Activated CD8-positive, alpha-beta T cell treated with anti-CD3 and anti-CD28 coated beads for 36 hours (primary cell): ENCODE results near the gene TMEM242. TPM values are rescaled to one million over a fixed set of nuclear protein-coding genes. Genes with fewer than 3 reads are reported as not detected.

Experiments
- ATAC-seq: fragments of 200-7000 bp; cut with Tn5 transposase; one replicate; pipeline ENCODE4 v1.10.0; 2021; ENCODE audit warnings: mild to moderate bottlenecking, moderate library complexity
- CTCF ChIA-PET: fragments of 350-600 bp; sonication (Branson Sonifier 250); formaldehyde crosslinking; loops from one replicate; lab custom pipeline; 2021; ENCODE audit warnings: antibody characterized with exemption; lab: Charles Lee
- POLR2A ChIA-PET: fragments of 350-600 bp; sonication (Branson Sonifier 250); formaldehyde crosslinking; loops from one replicate; lab custom pipeline; 2021; ENCODE audit warnings: antibody characterized with exemption; lab: Charles Lee
- DNase-seq: peaks from one replicate; pipeline ENCODE4 v3.0.0-alpha.2; 2020
- H3K27ac Mint-ChIP-seq: one replicate; pipeline ENCODE4 v1.8.0; 2021; ENCODE audit warnings: mild to moderate bottlenecking, mixed read lengths
- H3K27me3 Mint-ChIP-seq: one replicate; pipeline ENCODE4 v1.8.0; 2021; ENCODE audit warnings: mixed read lengths
- H3K36me3 Mint-ChIP-seq: one replicate; pipeline ENCODE4 v1.8.0; 2021; ENCODE audit warnings: low read depth, mixed read lengths
- H3K4me1 Mint-ChIP-seq: one replicate; pipeline ENCODE4 v1.8.0; 2021; ENCODE audit warnings: low read depth, mixed read lengths
- H3K4me3 Mint-ChIP-seq: one replicate; pipeline ENCODE4 v1.8.0; 2021; ENCODE audit warnings: mild to moderate bottlenecking, moderate library complexity, mixed read lengths
- H3K9me3 Mint-ChIP-seq: one replicate; pipeline ENCODE4 v1.8.0; 2021; ENCODE audit warnings: mixed read lengths
- intact Hi-C: fragments of 100-400 bp; cut with micrococcal nuclease; formaldehyde crosslinking; loops from one replicate; pipeline ENCODE4 v1.10.0; 2022
- total RNA-seq, 2 experiments: library from RNA; stranded (reverse); gene quantifications; one replicate each; pipeline ENCODE4 v1.2.3, GENCODE V29; 2021
- TF ChIP-seq, protein P1 (sequence below): fragments of 200-600 bp; IDR thresholded peaks from one replicate; pipeline ENCODE4 v1.8.0; 2022; ENCODE audit warnings: antibody characterized with exemption, mild to moderate bottlenecking

TMEM242 gene
- total RNA-seq, 2 experiments from 2014 or later: 7.8 to 8.0 TPM

GRCh38 chr6:157281570-157281969, 41.7 kb downstream of the TMEM242 start:
- H3K27me3 Mint-ChIP-seq: no peaks in the 10 kb centered on the region
- no peaks in the 10 kb centered on the region for H3K36me3 Mint-ChIP-seq
- no peak overlapping the region for H3K4me3 Mint-ChIP-seq
- ATAC-seq (peak; percentile 30), DNase-seq (no peak)
- TF ChIP-seq, protein P1, sequence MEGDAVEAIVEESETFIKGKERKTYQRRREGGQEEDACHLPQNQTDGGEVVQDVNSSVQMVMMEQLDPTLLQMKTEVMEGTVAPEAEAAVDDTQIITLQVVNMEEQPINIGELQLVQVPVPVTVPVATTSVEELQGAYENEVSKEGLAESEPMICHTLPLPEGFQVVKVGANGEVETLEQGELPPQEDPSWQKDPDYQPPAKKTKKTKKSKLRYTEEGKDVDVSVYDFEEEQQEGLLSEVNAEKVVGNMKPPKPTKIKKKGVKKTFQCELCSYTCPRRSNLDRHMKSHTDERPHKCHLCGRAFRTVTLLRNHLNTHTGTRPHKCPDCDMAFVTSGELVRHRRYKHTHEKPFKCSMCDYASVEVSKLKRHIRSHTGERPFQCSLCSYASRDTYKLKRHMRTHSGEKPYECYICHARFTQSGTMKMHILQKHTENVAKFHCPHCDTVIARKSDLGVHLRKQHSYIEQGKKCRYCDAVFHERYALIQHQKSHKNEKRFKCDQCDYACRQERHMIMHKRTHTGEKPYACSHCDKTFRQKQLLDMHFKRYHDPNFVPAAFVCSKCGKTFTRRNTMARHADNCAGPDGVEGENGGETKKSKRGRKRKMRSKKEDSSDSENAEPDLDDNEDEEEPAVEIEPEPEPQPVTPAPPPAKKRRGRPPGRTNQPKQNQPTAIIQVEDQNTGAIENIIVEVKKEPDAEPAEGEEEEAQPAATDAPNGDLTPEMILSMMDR: no peak
- POLR2A ChIA-PET: no interaction called here
- CTCF ChIA-PET: interaction anchor here (1.0 kb wide), 1 partner anchor 8 kb away, joined by 3 read pairs; no protein-coding TSS in a partner anchor
- no peak overlapping the region for H3K27ac Mint-ChIP-seq
- H3K9me3 Mint-ChIP-seq: no peaks in the 10 kb centered on the region
- no peaks in the 10 kb centered on the region for H3K4me1 Mint-ChIP-seq
- intact Hi-C loops: no loop called here

DNA sequence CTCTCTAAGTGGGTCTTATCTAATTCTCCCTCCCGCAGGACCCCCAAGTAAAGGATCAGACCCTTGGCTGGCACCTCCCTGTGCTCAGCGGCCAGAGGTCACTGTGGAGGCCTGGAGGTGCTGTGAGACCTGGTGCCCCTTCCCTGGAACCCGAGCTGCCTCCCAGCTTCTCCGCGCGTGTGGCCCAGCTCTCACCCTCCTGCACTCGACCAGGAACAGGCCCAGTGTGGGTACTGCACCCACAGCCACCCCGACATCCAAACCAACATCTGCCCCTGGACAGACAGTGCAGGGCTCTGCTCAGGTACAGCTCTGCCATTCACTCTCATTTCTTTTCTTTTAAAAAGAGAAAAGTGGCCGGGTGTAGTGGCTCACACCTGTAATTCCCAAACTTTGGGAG, 42.4 kb downstream of the TMEM242 start:
- Mint-ChIP-seq H3K9me3 (no peaks in the 10 kb centered on the region), H3K27ac (no peak overlapping the region), H3K4me1 (no peaks in the 10 kb centered on the region), H3K4me3 (no peak overlapping the region), H3K36me3 (no peaks in the 10 kb centered on the region), H3K27me3 (no peaks in the 10 kb centered on the region)
- TF ChIP-seq, protein P1: no peak
- ATAC-seq: no peak
- no peak for DNase-seq
- POLR2A ChIA-PET: no interaction called here
- intact Hi-C loops: no loop called here
- CTCF ChIA-PET: no interaction called here

DNA sequence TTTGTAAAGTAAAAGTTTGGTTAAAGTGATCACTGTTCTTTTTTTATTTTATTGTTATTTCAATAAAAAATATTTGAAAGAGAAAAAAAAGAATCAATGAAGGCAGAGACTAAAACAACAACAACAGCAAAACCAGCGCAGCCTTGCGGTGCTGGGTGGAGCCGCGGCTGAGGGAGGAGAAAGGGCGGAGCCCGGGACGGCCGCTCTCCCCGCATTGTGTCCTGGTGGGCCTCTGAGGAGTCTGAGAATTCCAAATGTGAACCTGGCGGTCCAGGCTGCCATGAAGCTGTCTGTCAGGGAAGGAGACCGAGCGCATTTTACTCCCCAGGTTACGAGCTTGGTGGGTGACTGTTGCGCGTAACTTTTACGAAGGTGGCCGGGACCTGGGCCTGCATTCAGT, 43.2 kb downstream of the TMEM242 start:
- H3K9me3 Mint-ChIP-seq: no peaks in the 10 kb centered on the region
- no peak overlapping the region for H3K27ac Mint-ChIP-seq
- CTCF ChIA-PET: no interaction called here
- intact Hi-C loops: no loop called here
- H3K36me3 Mint-ChIP-seq: no peaks in the 10 kb centered on the region
- TF ChIP-seq, protein P1: no peak
- H3K4me1 Mint-ChIP-seq: no peaks in the 10 kb centered on the region
- DNase-seq (no peak), ATAC-seq (no peak)
- POLR2A ChIA-PET: no interaction called here
- no peak overlapping the region for H3K4me3 Mint-ChIP-seq
- H3K27me3 Mint-ChIP-seq: no peaks in the 10 kb centered on the region

DNA sequence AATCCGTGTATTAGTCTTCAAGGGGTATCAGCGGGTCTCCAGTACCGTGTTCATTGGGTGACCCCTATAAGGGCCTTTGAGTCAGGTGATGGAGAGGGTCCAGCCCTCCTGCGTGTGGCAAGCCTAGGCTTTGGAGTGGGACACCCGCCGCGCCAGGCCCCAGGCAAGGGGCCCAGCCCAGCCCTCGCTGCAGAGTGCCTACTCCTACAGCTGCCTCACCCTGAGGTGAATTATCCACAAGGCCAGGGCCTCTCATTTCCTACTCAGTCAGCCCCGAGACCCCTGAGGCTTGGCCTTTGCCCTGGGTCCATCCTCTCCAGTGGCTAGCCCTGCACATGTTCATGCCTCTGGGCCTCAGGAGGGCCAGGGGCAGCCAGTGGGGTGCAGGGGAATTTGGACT, 45.1 kb downstream of the TMEM242 start:
- TF ChIP-seq, protein P1: no peak
- ChIA-PET CTCF (interaction anchor here (0.9 to 1.6 kb wide), 3 partner anchors 8 to 94 kb away, joined by 3 to 5 read pairs (median 4); no protein-coding TSS in a partner anchor), POLR2A (no interaction called here)
- Mint-ChIP-seq H3K27ac (no peak overlapping the region), H3K4me3 (no peak overlapping the region), H3K9me3 (no peaks in the 10 kb centered on the region), H3K36me3 (no peaks in the 10 kb centered on the region), H3K4me1 (peaks cover 6% of the 10 kb centered on the region), H3K27me3 (no peaks in the 10 kb centered on the region)
- no peak for ATAC-seq
- no peak for DNase-seq
- intact Hi-C loops: loop anchor here (10.0 kb wide), 1 partner anchor 243 kb away; no protein-coding TSS in a partner anchor

DNA sequence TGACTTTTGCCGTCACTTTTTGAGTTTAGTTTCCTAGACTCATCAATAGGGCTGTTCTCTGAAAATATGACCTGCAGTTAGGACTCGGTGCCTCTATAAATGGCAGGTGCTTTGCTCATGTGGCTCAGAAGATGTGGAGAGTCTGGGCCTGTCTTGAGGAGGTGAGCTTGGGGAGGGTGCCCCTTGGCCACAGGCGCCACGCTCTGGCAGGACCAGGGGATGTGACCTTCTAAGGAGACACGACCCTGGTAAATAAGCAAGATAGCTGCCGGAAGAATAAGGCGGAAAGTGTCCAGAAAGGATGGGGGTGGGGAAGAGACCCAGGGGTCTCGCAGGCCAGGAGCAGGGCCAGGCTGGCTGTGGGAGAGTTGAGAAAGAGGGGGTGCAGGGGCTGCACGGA, 46.6 kb downstream of the TMEM242 start:
- Mint-ChIP-seq H3K9me3 (no peaks in the 10 kb centered on the region), H3K27me3 (no peaks in the 10 kb centered on the region), H3K4me1 (peaks cover 7% of the 10 kb centered on the region), H3K4me3 (no peak overlapping the region), H3K36me3 (no peaks in the 10 kb centered on the region), H3K27ac (no peak overlapping the region)
- ChIA-PET POLR2A (no interaction called here), CTCF (interaction anchor here (1.6 kb wide), 1 partner anchor 10 kb away, joined by 5 read pairs; no protein-coding TSS in a partner anchor)
- DNase-seq: no peak
- intact Hi-C loops: loop anchor here (10.0 kb wide), 1 partner anchor 242 kb away; no protein-coding TSS in a partner anchor
- no peak for ATAC-seq
- TF ChIP-seq, protein P1: no peak
